GM12878 (cell line): ENCODE measurements around the gene KIF2C. TPM values are rescaled to one million over a fixed set of nuclear protein-coding genes. Genes with fewer than 3 reads are reported as not detected.

Experiments used
- ATAC-seq: fragments of 200-7000 bp; cut with Tn5 transposase; 3 replicates; pipeline ENCODE4 v1.9.1; 2020; ENCODE audit warnings: mild to moderate bottlenecking, moderate library complexity
- BruUV-seq: library from RNA; stranded (reverse); fragments of 400-500 nt; replicated peaks from 2 replicates; lab custom pipeline; 2021; lab: Mats Ljungman, UMichigan
- CTCF ChIA-PET: fragments of 300-600 bp; sonication (Branson Sonifier 250); formaldehyde crosslinking; extraction: SDS; loops from one replicate; lab custom pipeline; 2021; ENCODE audit warnings: inconsistent platforms; lab: Yijun Ruan, JAX
- POLR2A ChIA-PET: fragments of 350-600 bp; formaldehyde crosslinking; extraction: SDS; loops from one replicate; lab custom pipeline; 2021; ENCODE audit warnings: inconsistent platforms; lab: Charles Lee
- RAD21 ChIA-PET: fragments of 300-600 bp; sonication (Branson Sonifier 250); formaldehyde crosslinking; loops from one replicate; lab custom pipeline; 2023; ENCODE audit warnings: antibody characterized with exemption; ENCODE audit not compliant: unreplicated experiment; lab: Charles Lee
- SMC1A ChIA-PET: fragments of 300-600 bp; sonication (Branson Sonifier 250); formaldehyde crosslinking; loops from one replicate; lab custom pipeline; 2023; ENCODE audit not compliant: unreplicated experiment, uncharacterized antibody; lab: Charles Lee
- DNase-seq: peaks from one replicate; pipeline ENCODE4 v3.0.0-alpha.2; 2011; ENCODE audit warnings: low read depth, low spot score
- FAIRE-seq: peaks from 3 replicates; lab custom pipeline; 2011; peaks lifted over from hg19 to GRCh38; lab: Jason Lieb, UNC
- H2AFZ ChIP-seq: 2 replicates; pipeline ENCODE4 v1.6.0; 2011; ENCODE audit warnings: low read depth, low read length, control low read depth; ENCODE audit not compliant: control insufficient read depth
- H3K27ac ChIP-seq: 2 replicates; pipeline ENCODE4 v1.5.1; 2011; ENCODE audit warnings: control low read depth; ENCODE audit not compliant: control insufficient read depth, insufficient read depth
- H3K27me3 ChIP-seq, 2 experiments: replicated peaks in 1 of 2; 2 replicates each; pipeline versions ENCODE4 v1.6.0 to v1.6.1; 2011; ENCODE audit warnings: low read length in 1 of 2; ENCODE audit not compliant: control insufficient read depth in 2 of 2, insufficient read depth in 2 of 2
- H3K36me3 ChIP-seq, 2 experiments: 2 replicates each; pipeline ENCODE4 v1.5.1; 2011; ENCODE audit warnings: low read length in 1 of 2; ENCODE audit not compliant: control insufficient read depth in 2 of 2, insufficient read depth in 2 of 2
- H3K4me1 ChIP-seq: 2 replicates; pipeline ENCODE4 v1.6.1; 2011; ENCODE audit warnings: mild to moderate bottlenecking, low read length, moderate library complexity, mixed read lengths; ENCODE audit not compliant: control insufficient read depth, insufficient read depth
- H3K4me2 ChIP-seq: 2 replicates; pipeline ENCODE4 v1.6.0; 2011; ENCODE audit warnings: control low read depth; ENCODE audit not compliant: control insufficient read depth, insufficient read depth
- H3K4me3 ChIP-seq: fragments of 200-600 bp; sonication (generic); 2 replicates; pipeline ENCODE4 v1.5.1; 2016
- H3K79me2 ChIP-seq: 2 replicates; pipeline ENCODE4 v1.6.0; 2011; ENCODE audit warnings: low read length; ENCODE audit not compliant: control insufficient read depth, insufficient read depth
- H3K9ac ChIP-seq: 2 replicates; pipeline ENCODE4 v1.8.0; 2011; ENCODE audit warnings: low read length, control low read depth, mixed read lengths; ENCODE audit not compliant: control insufficient read depth, insufficient read depth
- H3K9me3 ChIP-seq: replicated peaks from 3 replicates; pipeline ENCODE4 v1.5.1; 2011; ENCODE audit warnings: mild to moderate bottlenecking, low read length; ENCODE audit not compliant: control insufficient read depth, insufficient read depth
- H4K20me1 ChIP-seq: 2 replicates; pipeline ENCODE4 v1.6.0; 2011; ENCODE audit not compliant: control insufficient read depth, insufficient read depth
- POLR2AphosphoS5 ChIP-seq: IDR thresholded peaks from 2 replicates; pipeline ENCODE4 v1.6.1; 2011; ENCODE audit warnings: mild to moderate bottlenecking, low read length, inconsistent platforms
- YBX1 ChIP-seq: fragments of 450-650 bp; IDR thresholded peaks from 2 replicates; pipeline ENCODE4 v1.6.1; 2016; ENCODE audit warnings: antibody characterized with exemption
- WGBS: methylation state at CpG from one replicate; pipeline ENCODE4 v1.1.6; 2016; ENCODE audit warnings: low lambda C conversion rate; ENCODE audit not compliant: insufficient replicate concordance, insufficient coverage; ENCODE audit errors: missing lambda C conversion rate; 5-methylcytosine and 5-hydroxymethylcytosine counted together
- in situ Hi-C: fragments of 300-500 bp; cut with MboI; formaldehyde crosslinking; loops from 9 replicates; pipeline ENCODE4 v1.14.3; 2018; ENCODE audit warnings: mixed read lengths
- intact Hi-C: fragments of 100-400 bp; cut with micrococcal nuclease; formaldehyde crosslinking; loops from one replicate; pipeline ENCODE4 v1.14.2; 2022; ENCODE audit not compliant: unreplicated experiment
- polyA plus RNA-seq, 11 experiments: library from polyadenylated mRNA; depleted of rRNA in 4 of 11; unstranded in 6 of 11; stranded (reverse) in 5 of 11; fragments of >200 nt; fragmentation: Nextera tagmentation in 4 of 11; fragmentation: Illumina TruSeq in 1 of 11; extraction: Ambion mirVana in 4 of 11; extraction: Trizol in 1 of 11; gene quantifications; 1 replicate in 1 of 11; 2 replicates in 10 of 11; pipeline versions ENCODE4 v1.2.1 to v1.2.3, GENCODE V29; 2011 to 2016; ENCODE audit warnings: inconsistent platforms in 2 of 11, missing spikeins in 2 of 11, low read depth in 1 of 11
- total RNA-seq, 4 experiments: library from RNA; depleted of rRNA in 3 of 4; stranded (reverse); fragments of >200 nt in 3 of 4; fragmentation: Illumina TruSeq in 1 of 4; extraction: Trizol in 1 of 4; gene quantifications; 2 replicates each; pipeline versions ENCODE4 v1.2.1 to v1.2.3, GENCODE V29; 2013 to 2021

The KIF2C gene
- total and polyA plus RNA-seq, 10 of the 15 experiments (the other 5 are each of a cell fraction or from before 2014, with no cell fraction given) = 42.3 to 104 (median 83.8) TPM

- ATAC-seq (no peak), FAIRE-seq (no peak)
- Histone ChIP-seq H4K20me1 (no peaks in the 10 kb centered on the region), H3K79me2 (no peaks in the 10 kb centered on the region), H2AFZ (peak overlapping the region; percentile 57), H3K27me3 (no peaks in the 10 kb centered on the region; a peak in 1 of 4 replicates), H3K9ac (no peak overlapping the region), H3K4me3 (no peak overlapping the region), H3K4me1 (peaks cover 14% of the 10 kb centered on the region; the same call in 1 of the 2 replicates), H3K4me2 (peak overlapping the region; percentile 9; the same call in 1 of the 2 replicates), H3K27ac (no peak overlapping the region)
- BruUV-seq = no TSS peak
- ChIA-PET CTCF (interaction anchor here (0.8 to 1.8 kb wide), 6 partner anchors 11 to 54 kb away, joined by 3 to 16 read pairs (median 4); no protein-coding TSS in a partner anchor), RAD21 (interaction anchor here (0.6 to 1.4 kb wide), 4 partner anchors 12 to 155 kb away, joined by 3 to 5 read pairs (median 3); no protein-coding TSS in a partner anchor), POLR2A (interaction anchor here (0.7 to 1.1 kb wide), 4 partner anchors 10 to 94 kb away, joined by 3 to 5 read pairs (median 4); no protein-coding TSS in a partner anchor)
- in situ Hi-C loops (no loop called here), intact Hi-C loops (no loop called here)
- WGBS = 85% methylated on average over 6 of the region's 6 CpGs
- TF ChIP-seq POLR2AphosphoS5 = no peak
- TF ChIP-seq YBX1 = no peak
- TF ChIP-seq, all 136 proteins: peak for 0
- Histone ChIP-seq H3K36me3 (no peaks in the 10 kb centered on the region), H3K9me3 (no peaks in the 10 kb centered on the region)
- SMC1A ChIA-PET = interaction anchor here (0.6 to 1.6 kb wide), 5 partner anchors 10 to 68 kb away, joined by 3 to 11 read pairs (median 4); partner anchors contain the start of gene RPS8
- no peak for DNase-seq
Measured at GRCh38 chr1:44707112-44707881, 32.3 kb upstream of the KIF2C start.
